ENCODE results near the gene COA1. TPM values are rescaled to one million over a fixed set of nuclear protein-coding genes. Genes with fewer than 3 reads are reported as not detected.

The COA1 gene
- total and polyA plus RNA-seq, 2 donors (not counting 1 experiment from before 2014, with no cell fraction given) = 28.7 to 72.7 TPM

DNA sequence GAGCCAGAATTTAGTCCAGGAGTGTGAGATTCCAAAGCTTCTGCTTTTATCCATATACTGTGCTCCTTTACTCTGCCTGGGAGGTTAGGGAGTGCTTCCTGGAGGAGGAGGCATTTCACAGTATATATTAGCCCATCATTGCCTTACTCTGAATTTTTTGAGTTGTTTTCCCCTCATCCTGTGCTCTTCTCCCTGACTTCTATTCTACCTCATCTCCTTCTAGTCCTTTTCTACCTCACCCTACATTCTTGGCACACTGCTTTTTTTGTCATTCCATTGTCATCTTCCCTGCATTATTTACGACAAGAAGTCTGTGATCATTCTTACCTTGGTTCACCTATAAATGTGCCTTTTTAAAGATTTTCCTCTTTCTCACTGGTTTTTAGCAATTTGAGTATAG, 125.1 kb downstream of the COA1 start:
- DNase-seq (no peak), ATAC-seq (ENCODE audit: low read depth) (no peak)
- Histone ChIP-seq H3K27me3 (replicated peaks in 1 of 4; ENCODE audit: control extremely low read depth in 1 of 4, control insufficient read depth in 3 of 4, insufficient read depth in 4 of 4, low read length in 3 of 4) (no peaks in the 10 kb centered on the region), H3K9ac (ENCODE audit: low read length) (no peak overlapping the region), H3K27ac (ENCODE audit: low read length in 2 of 2) (peak overlapping the region in 1 of 2 donors; percentile 67), H4K20me1 (ENCODE audit: control insufficient read depth, insufficient read depth, low read length, poor library complexity, severe bottlenecking) (peaks cover 95% of the 10 kb centered on the region), H3K36me3 (replicated peaks in 1 of 2; ENCODE audit: control extremely low read depth in 1 of 2, control insufficient read depth in 1 of 2, extremely low read depth in 1 of 2, insufficient read depth in 2 of 2, low read length in 1 of 2) (peaks cover 20 to 77% of the 10 kb centered on the region in 2 experiments), H3K79me2 (ENCODE audit: control insufficient read depth, insufficient read depth, low read length) (peaks cover 100% of the 10 kb centered on the region), H3K4me3 (ENCODE audit: control extremely low read depth in 1 of 5, extremely low read depth in 1 of 5, insufficient read depth in 1 of 5, low read depth in 2 of 5, low read length in 4 of 5) (no peak overlapping the region), H3K9me3 (ENCODE audit: control extremely low read depth in 1 of 3, control insufficient read depth in 2 of 3, insufficient read depth in 1 of 3, low read length in 2 of 3) (no peaks in the 10 kb centered on the region), H2AFZ (ENCODE audit: insufficient read depth, low read depth, low read length, poor library complexity, severe bottlenecking) (no peak overlapping the region), H3K4me1 (ENCODE audit: control insufficient read depth in 2 of 2, insufficient read depth in 2 of 2, low read length in 2 of 2) (peaks cover 31 to 58% of the 10 kb centered on the region in 2 donors), H3K4me2 (replicated peaks; ENCODE audit: low read depth, low read length, poor library complexity, severe bottlenecking) (peak overlapping the region; percentile 26)
- H3K4me3 Mint-ChIP-seq = peak overlapping the region; percentile 30
- peaks cover 45% of the 10 kb centered on the region for H3K4me1 Mint-ChIP-seq
- CTCF ChIA-PET = interaction anchor here (2.9 kb wide), 2 partner anchors 22 to 96 kb away, joined by 15 to 18 read pairs; partner anchors contain the start of gene STK17A
- H3K9me3 Mint-ChIP-seq (ENCODE audit: insufficient read depth) = no peaks in the 10 kb centered on the region
- no peaks in the 10 kb centered on the region for H3K27me3 Mint-ChIP-seq
- TF ChIP-seq, protein P1, sequence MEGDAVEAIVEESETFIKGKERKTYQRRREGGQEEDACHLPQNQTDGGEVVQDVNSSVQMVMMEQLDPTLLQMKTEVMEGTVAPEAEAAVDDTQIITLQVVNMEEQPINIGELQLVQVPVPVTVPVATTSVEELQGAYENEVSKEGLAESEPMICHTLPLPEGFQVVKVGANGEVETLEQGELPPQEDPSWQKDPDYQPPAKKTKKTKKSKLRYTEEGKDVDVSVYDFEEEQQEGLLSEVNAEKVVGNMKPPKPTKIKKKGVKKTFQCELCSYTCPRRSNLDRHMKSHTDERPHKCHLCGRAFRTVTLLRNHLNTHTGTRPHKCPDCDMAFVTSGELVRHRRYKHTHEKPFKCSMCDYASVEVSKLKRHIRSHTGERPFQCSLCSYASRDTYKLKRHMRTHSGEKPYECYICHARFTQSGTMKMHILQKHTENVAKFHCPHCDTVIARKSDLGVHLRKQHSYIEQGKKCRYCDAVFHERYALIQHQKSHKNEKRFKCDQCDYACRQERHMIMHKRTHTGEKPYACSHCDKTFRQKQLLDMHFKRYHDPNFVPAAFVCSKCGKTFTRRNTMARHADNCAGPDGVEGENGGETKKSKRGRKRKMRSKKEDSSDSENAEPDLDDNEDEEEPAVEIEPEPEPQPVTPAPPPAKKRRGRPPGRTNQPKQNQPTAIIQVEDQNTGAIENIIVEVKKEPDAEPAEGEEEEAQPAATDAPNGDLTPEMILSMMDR (IDR thresholded peaks at IDR 0.05) = no peak
- TF ChIP-seq EZH2 (IDR thresholded peaks at IDR 0.05; ENCODE audit: borderline replicate concordance, insufficient read depth, low read depth, low read length, poor library complexity, severe bottlenecking) = no peak
- POLR2A ChIA-PET = no interaction called here
- peak overlapping the region; percentile 50 for H3K27ac Mint-ChIP-seq
- no CpG with 5 or more reads among the region's 1 CpG for WGBS (ENCODE audit: insufficient coverage)
- intact Hi-C loops (cut with micrococcal nuclease) = loop anchor here (2.0 kb wide), 1 partner anchor 17 kb away; no protein-coding TSS in a partner anchor

DNA sequence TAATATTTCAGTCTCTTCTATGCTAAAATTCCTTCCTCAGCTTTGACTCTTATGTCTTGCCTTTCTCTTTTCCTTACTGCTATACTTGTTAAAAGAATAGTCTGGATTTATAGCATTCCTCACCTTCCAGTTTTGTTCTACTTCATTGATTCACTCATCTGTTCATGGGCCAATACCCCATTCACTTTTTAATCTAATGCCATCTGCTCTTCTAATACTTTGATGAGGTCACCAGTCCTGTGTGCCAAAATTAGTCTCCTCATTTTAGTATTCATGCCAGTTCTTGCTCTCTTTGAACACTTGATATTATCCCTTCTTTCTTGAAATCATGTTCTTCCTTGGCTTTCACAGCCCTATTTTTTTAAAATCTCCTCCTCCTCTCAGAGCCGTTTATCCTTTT, 127.1 kb downstream of the COA1 start:
- peak overlapping the region in 1 of 2 donors; percentile 67 for H3K27ac ChIP-seq (ENCODE audit: low read length in 2 of 2)
- POLR2A ChIA-PET = no interaction called here
- H3K9ac ChIP-seq (ENCODE audit: low read length) = no peak overlapping the region
- no peak overlapping the region for H3K4me3 ChIP-seq (ENCODE audit: control extremely low read depth in 1 of 5, extremely low read depth in 1 of 5, insufficient read depth in 1 of 5, low read depth in 2 of 5, low read length in 4 of 5)
- Mint-ChIP-seq H3K9me3 (ENCODE audit: insufficient read depth) (no peaks in the 10 kb centered on the region), H3K27me3 (no peaks in the 10 kb centered on the region), H3K27ac (no peak overlapping the region), H3K4me1 (peaks cover 38% of the 10 kb centered on the region), H3K4me3 (no peak overlapping the region)
- H3K4me1 ChIP-seq (ENCODE audit: control insufficient read depth in 2 of 2, insufficient read depth in 2 of 2, low read length in 2 of 2) = peaks cover 27 to 58% of the 10 kb centered on the region in 2 donors
- no peak for ATAC-seq (ENCODE audit: low read depth)
- H3K36me3 ChIP-seq (replicated peaks in 1 of 2; ENCODE audit: control extremely low read depth in 1 of 2, control insufficient read depth in 1 of 2, extremely low read depth in 1 of 2, insufficient read depth in 2 of 2, low read length in 1 of 2) = peaks cover 17 to 78% of the 10 kb centered on the region in 2 experiments
- no peak for DNase-seq
- H3K27me3 ChIP-seq (replicated peaks in 1 of 4; ENCODE audit: control extremely low read depth in 1 of 4, control insufficient read depth in 3 of 4, insufficient read depth in 4 of 4, low read length in 3 of 4) = no peaks in the 10 kb centered on the region
- CTCF ChIA-PET = interaction anchor here (1.3 to 3.8 kb wide), 5 partner anchors 15 to 98 kb away, joined by 3 to 22 read pairs (median 4); partner anchors contain the start of gene STK17A
- no CpG with 5 or more reads among the region's 1 CpG for WGBS (ENCODE audit: insufficient coverage)
- peaks cover 93% of the 10 kb centered on the region for H4K20me1 ChIP-seq (ENCODE audit: control insufficient read depth, insufficient read depth, low read length, poor library complexity, severe bottlenecking)
- TF ChIP-seq EZH2 (IDR thresholded peaks at IDR 0.05; ENCODE audit: borderline replicate concordance, insufficient read depth, low read depth, low read length, poor library complexity, severe bottlenecking) = no peak
- TF ChIP-seq, protein P1 (IDR thresholded peaks at IDR 0.05) = no peak
- intact Hi-C loops (cut with micrococcal nuclease) = loop anchor here (2.0 kb wide), 1 partner anchor 13 kb away; no protein-coding TSS in a partner anchor
- H3K79me2 ChIP-seq (ENCODE audit: control insufficient read depth, insufficient read depth, low read length) = peaks cover 100% of the 10 kb centered on the region
- peak overlapping the region; percentile 6 for H3K4me2 ChIP-seq (replicated peaks; ENCODE audit: low read depth, low read length, poor library complexity, severe bottlenecking)
- no peaks in the 10 kb centered on the region for H3K9me3 ChIP-seq (ENCODE audit: control extremely low read depth in 1 of 3, control insufficient read depth in 2 of 3, insufficient read depth in 1 of 3, low read length in 2 of 3)
- H2AFZ ChIP-seq (ENCODE audit: insufficient read depth, low read depth, low read length, poor library complexity, severe bottlenecking) = no peak overlapping the region
